SK-N-SH (cell line): Measurements from ENCODE around the gene WWOX. TPM values are rescaled to one million over a fixed set of nuclear protein-coding genes. Genes with fewer than 3 reads are reported as not detected.

Source experiments
- CTCF ChIA-PET: fragments of 300-600, 350-600 bp; formaldehyde crosslinking; extraction: SDS; loops from one replicate; lab custom pipeline; 2021; lab: Yijun Ruan, JAX
- POLR2A ChIA-PET: fragments of 350-600 bp; sonication (Branson Sonifier 250); formaldehyde crosslinking; extraction: SDS; loops from one replicate; lab custom pipeline; 2020; ENCODE audit warnings: antibody characterized with exemption, inconsistent platforms; lab: Yijun Ruan, JAX
- DNase-seq: peaks from one replicate; pipeline ENCODE4 v3.0.0; 2012
- H2AFZ ChIP-seq: fragments of 200-600 bp; sonication (generic); 2 replicates; pipeline ENCODE4 v1.8.1; 2016; ENCODE audit warnings: antibody characterized with exemption, mild to moderate bottlenecking, low read depth
- H3F3A ChIP-seq: fragments of 200-600 bp; sonication (generic); replicated peaks from 2 replicates; pipeline ENCODE3; 2016; ENCODE audit warnings: antibody characterized with exemption, mild to moderate bottlenecking; ENCODE audit not compliant: insufficient read depth
- H3K27ac ChIP-seq, 2 experiments: fragments of 200-500 bp in 1 of 2; fragments of 200-600 bp in 1 of 2; sonication (Bioruptor generic) in 1 of 2; sonication (generic), shearing (Covaris generic) in 1 of 2; 2 replicates each; pipeline versions ENCODE4 v1.5.1 to v1.6.1; 2014 to 2016; ENCODE audit warnings: low read depth in 2 of 2, inconsistent platforms in 1 of 2, low read length in 1 of 2, mild to moderate bottlenecking in 1 of 2, mixed read lengths in 1 of 2
- H3K27me3 ChIP-seq: fragments of 200-600 bp; sonication (generic), shearing (Covaris generic); 2 replicates; pipeline ENCODE4 v1.6.1; 2016; ENCODE audit warnings: mixed run types; ENCODE audit not compliant: insufficient read depth
- H3K36me3 ChIP-seq, 2 experiments: fragments of 200-500 bp in 1 of 2; fragments of 200-600 bp in 1 of 2; sonication (Bioruptor generic) in 1 of 2; sonication (generic) in 1 of 2; replicated peaks in 1 of 2; 2 replicates each; pipeline versions ENCODE3 to v1.5.1; 2014 to 2016; ENCODE audit warnings: low read length in 1 of 2, mild to moderate bottlenecking in 1 of 2; ENCODE audit not compliant: insufficient read depth in 2 of 2, control insufficient read depth in 1 of 2
- H3K4me1 ChIP-seq, 2 experiments: fragments of 200-500 bp in 1 of 2; fragments of 200-600 bp in 1 of 2; sonication (Bioruptor generic) in 1 of 2; sonication (generic), shearing (Covaris generic) in 1 of 2; 2 replicates each; pipeline versions ENCODE4 v1.5.1 to v1.6.1; 2014 to 2016; ENCODE audit warnings: low read depth in 1 of 2, low read length in 1 of 2, mixed run types in 1 of 2; ENCODE audit not compliant: insufficient read depth in 2 of 2, control insufficient read depth in 1 of 2
- H3K4me2 ChIP-seq: fragments of 200-600 bp; sonication (generic), shearing (Covaris generic); 2 replicates; pipeline ENCODE4 v1.6.1; 2017; ENCODE audit warnings: mixed run types
- H3K4me3 ChIP-seq, 2 experiments: fragments of 200-500 bp in 1 of 2; fragments of 200-600 bp in 1 of 2; sonication (Bioruptor generic) in 1 of 2; sonication (generic), shearing (Covaris generic) in 1 of 2; 2 replicates each; pipeline versions ENCODE4 v1.5.1 to v1.8.1; 2014 to 2016; ENCODE audit warnings: low read depth in 2 of 2, inconsistent platforms in 1 of 2, low read length in 1 of 2, mild to moderate bottlenecking in 1 of 2, mixed read lengths in 1 of 2, moderate library complexity in 1 of 2
- H3K79me2 ChIP-seq: fragments of 200-600 bp; sonication (generic); 2 replicates; pipeline ENCODE4 v1.8.1; 2017; ENCODE audit warnings: mild to moderate bottlenecking; ENCODE audit not compliant: insufficient read depth
- H3K9ac ChIP-seq: fragments of 200-600 bp; sonication (generic); 2 replicates; pipeline ENCODE4 v1.6.1; 2017; ENCODE audit warnings: mixed run types
- H3K9me2 ChIP-seq: fragments of 200-600 bp; sonication (generic); 2 replicates; pipeline ENCODE4 v1.6.1; 2017; ENCODE audit warnings: mixed run types
- H3K9me3 ChIP-seq: fragments of 200-600 bp; sonication (generic); 2 replicates; pipeline ENCODE4 v1.6.1; 2017; ENCODE audit warnings: mixed run types, mild to moderate bottlenecking, moderate library complexity
- H4K20me1 ChIP-seq: fragments of 200-600 bp; sonication (generic); 2 replicates; pipeline ENCODE4 v1.6.1; 2017; ENCODE audit warnings: mild to moderate bottlenecking, mixed run types; ENCODE audit not compliant: insufficient read depth
- ELF1 ChIP-seq: IDR thresholded peaks from 2 replicates; pipeline ENCODE4 v1.4.0; 2012
- FOSL2 ChIP-seq: IDR thresholded peaks from 2 replicates; pipeline ENCODE4 v1.4.0; 2012; ENCODE audit warnings: low read depth, mild to moderate bottlenecking, moderate library complexity, borderline replicate concordance
- FOXJ3 ChIP-seq: sonication (generic); formaldehyde crosslinking; IDR thresholded peaks from 2 replicates; pipeline ENCODE4 v1.5.1; 2020; ENCODE audit warnings: mild to moderate bottlenecking, missing genetic modification reagents
- GATA2 ChIP-seq: sonication (generic); formaldehyde crosslinking; IDR thresholded peaks from 2 replicates; pipeline ENCODE4 v1.5.0; 2020; ENCODE audit warnings: mild to moderate bottlenecking, missing genetic modification reagents
- MEF2A ChIP-seq: IDR thresholded peaks from 2 replicates; pipeline ENCODE4 v1.4.0; 2012; ENCODE audit warnings: low read depth, borderline replicate concordance
- PBX3 ChIP-seq: IDR thresholded peaks from 2 replicates; pipeline ENCODE4; 2012
- REST ChIP-seq: IDR thresholded peaks from 2 replicates; pipeline ENCODE4 v1.6.1; 2012; ENCODE audit warnings: mild to moderate bottlenecking, low read depth, low read length, moderate library complexity
- TAF1 ChIP-seq: IDR thresholded peaks from 2 replicates; pipeline ENCODE4 v1.6.1; 2012; ENCODE audit warnings: low read depth, mild to moderate bottlenecking, low read length, moderate library complexity, borderline replicate concordance
- TEAD4 ChIP-seq: IDR thresholded peaks from 2 replicates; pipeline ENCODE4 v1.4.0; 2012; ENCODE audit warnings: mild to moderate bottlenecking, borderline replicate concordance; ENCODE audit not compliant: insufficient read depth
- USF2 ChIP-seq: fragments of 150-350 bp; IDR thresholded peaks from 2 replicates; pipeline ENCODE4 v1.6.1; 2017; ENCODE audit warnings: antibody characterized with exemption, low read length, low read depth, borderline replicate concordance
- YY1 ChIP-seq: IDR thresholded peaks from 2 replicates; pipeline ENCODE4 v1.4.0; 2012; ENCODE audit warnings: low read depth, mild to moderate bottlenecking
- WGBS: methylation state at CpG from one replicate; pipeline ENCODE4 v1.1.6; 2017; ENCODE audit warnings: low lambda C conversion rate; 5-methylcytosine and 5-hydroxymethylcytosine counted together
- polyA plus RNA-seq, 3 experiments: library from polyadenylated mRNA; depleted of rRNA; stranded (reverse); fragments of >200 nt; gene quantifications; 2 replicates each; pipeline ENCODE4 v1.2.3, GENCODE V29; 2012
- TF ChIP-seq, protein P1 (sequence below): IDR thresholded peaks from 2 replicates; pipeline ENCODE4 v1.4.0; 2012; ENCODE audit warnings: low read depth, borderline replicate concordance

WWOX gene
- polyA plus RNA-seq, 1 of the 3 experiments (the other 2 are of a cell fraction), result 10.8 TPM

- Histone ChIP-seq H3K9me3 (no peaks in the 10 kb centered on the region), H3K36me3 (no peaks in the 10 kb centered on the region), H3F3A (no peaks in the 10 kb centered on the region), H4K20me1 (no peaks in the 10 kb centered on the region), H3K79me2 (no peaks in the 10 kb centered on the region), H3K9me2 (no peaks in the 10 kb centered on the region), H3K27ac (no peak overlapping the region), H3K27me3 (no peaks in the 10 kb centered on the region), H3K4me2 (no peak overlapping the region), H3K4me1 (no peaks in the 10 kb centered on the region), H3K4me3 (no peak overlapping the region), H2AFZ (no peak overlapping the region), H3K9ac (no peak overlapping the region)
- ChIA-PET CTCF (interaction anchor here (1.3 kb wide), 2 partner anchors 12 to 600 kb away, joined by 3 read pairs; no protein-coding TSS in a partner anchor), POLR2A (no interaction called here)
- no peak for DNase-seq
- no peak for TF ChIP-seq ELF1
- TF ChIP-seq REST, result no peak
- no peak for TF ChIP-seq MEF2A
- TF ChIP-seq PBX3, result no peak
- no peak for TF ChIP-seq TAF1
- no peak for TF ChIP-seq FOSL2
- WGBS, result 40% methylated on average over 9 of the region's 10 CpGs
Observed at GRCh38 chr16:79001156-79001967, 901.9 kb downstream of the WWOX start.

GRCh38 chr16:79003026-79003609, 903.7 kb downstream of the WWOX start:
- Histone ChIP-seq H3F3A (no peaks in the 10 kb centered on the region), H3K27ac (no peak overlapping the region), H3K9me3 (no peaks in the 10 kb centered on the region), H3K4me1 (no peaks in the 10 kb centered on the region), H3K4me2 (no peak overlapping the region), H3K9me2 (no peaks in the 10 kb centered on the region), H4K20me1 (no peaks in the 10 kb centered on the region), H3K36me3 (no peaks in the 10 kb centered on the region), H2AFZ (no peak overlapping the region), H3K4me3 (no peak overlapping the region), H3K27me3 (no peaks in the 10 kb centered on the region), H3K9ac (no peak overlapping the region), H3K79me2 (no peaks in the 10 kb centered on the region)
- DNase-seq, result no peak
- WGBS, result 60% methylated on average over 7 of the region's 7 CpGs
- CTCF ChIA-PET, result no interaction called here
- POLR2A ChIA-PET, result no interaction called here
- no peak for TF ChIP-seq YY1
- TF ChIP-seq FOXJ3 (CRISPR knock-in tag), result no peak
- TF ChIP-seq MEF2A, result no peak
- TF ChIP-seq, protein P1, sequence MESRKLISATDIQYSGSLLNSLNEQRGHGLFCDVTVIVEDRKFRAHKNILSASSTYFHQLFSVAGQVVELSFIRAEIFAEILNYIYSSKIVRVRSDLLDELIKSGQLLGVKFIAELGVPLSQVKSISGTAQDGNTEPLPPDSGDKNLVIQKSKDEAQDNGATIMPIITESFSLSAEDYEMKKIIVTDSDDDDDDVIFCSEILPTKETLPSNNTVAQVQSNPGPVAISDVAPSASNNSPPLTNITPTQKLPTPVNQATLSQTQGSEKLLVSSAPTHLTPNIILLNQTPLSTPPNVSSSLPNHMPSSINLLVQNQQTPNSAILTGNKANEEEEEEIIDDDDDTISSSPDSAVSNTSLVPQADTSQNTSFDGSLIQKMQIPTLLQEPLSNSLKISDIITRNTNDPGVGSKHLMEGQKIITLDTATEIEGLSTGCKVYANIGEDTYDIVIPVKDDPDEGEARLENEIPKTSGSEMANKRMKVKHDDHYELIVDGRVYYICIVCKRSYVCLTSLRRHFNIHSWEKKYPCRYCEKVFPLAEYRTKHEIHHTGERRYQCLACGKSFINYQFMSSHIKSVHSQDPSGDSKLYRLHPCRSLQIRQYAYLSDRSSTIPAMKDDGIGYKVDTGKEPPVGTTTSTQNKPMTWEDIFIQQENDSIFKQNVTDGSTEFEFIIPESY, result no peak
- no peak for TF ChIP-seq TAF1
- no peak for TF ChIP-seq REST
- TF ChIP-seq TEAD4, result no peak
- no peak for TF ChIP-seq GATA2
- TF ChIP-seq FOSL2, result no peak
- no peak for TF ChIP-seq USF2
